Measurements from ENCODE around the gene HERC5.

HERC5 gene

DNA sequence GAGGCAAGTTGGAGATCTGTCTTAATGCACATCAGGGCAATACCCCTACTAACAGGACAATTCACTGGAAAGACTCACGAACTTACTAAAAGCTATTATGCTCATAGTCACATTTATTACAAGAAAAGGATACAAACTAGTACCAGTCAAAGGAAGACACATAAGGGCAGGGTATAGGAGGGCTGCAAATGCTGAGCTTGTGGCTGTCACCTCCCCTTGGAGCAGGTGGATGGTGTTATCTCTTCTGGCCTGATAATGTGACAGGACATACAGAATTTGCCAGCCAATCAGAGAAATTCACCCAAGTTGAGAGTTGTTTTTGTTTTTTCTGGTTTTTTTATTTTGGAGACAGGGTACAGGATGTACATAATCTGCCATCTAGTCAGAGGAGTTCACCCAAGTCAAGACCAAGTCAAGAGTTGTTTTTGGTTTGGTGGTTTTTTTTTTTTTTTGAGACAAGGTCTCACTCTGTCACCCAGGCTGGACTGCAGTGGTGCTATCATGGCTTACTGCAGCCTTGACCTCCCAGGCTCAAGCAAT is 8.8 kb downstream of the HERC5 start:
- H3K27ac ChIP-seq = no peak overlapping the region
- no peaks in the 10 kb centered on the region for H3K27me3 ChIP-seq
- no peaks in the 10 kb centered on the region for H4K20me1 ChIP-seq
- H3K4me3 ChIP-seq = no peak overlapping the region
- H3K4me1 ChIP-seq = no peaks in the 10 kb centered on the region
- H3K4me2 ChIP-seq = no peak overlapping the region
- no peak for TF ChIP-seq Cebpa-rat (IDR thresholded peaks at IDR 0.05)
- H3K36me3 ChIP-seq = peaks cover 21% of the 10 kb centered on the region
- no peak overlapping the region for H3K9ac ChIP-seq
- H3K9me3 ChIP-seq = no peaks in the 10 kb centered on the region

- Histone ChIP-seq H3K9me3 (no peaks in the 10 kb centered on the region), H3K27ac (no peak overlapping the region), H3K4me2 (no peak overlapping the region), H3K4me3 (no peak overlapping the region), H4K20me1 (no peaks in the 10 kb centered on the region), H3K27me3 (no peaks in the 10 kb centered on the region), H3K9ac (no peak overlapping the region), H3K36me3 (peaks cover 21% of the 10 kb centered on the region), H3K4me1 (no peaks in the 10 kb centered on the region)
- no peak for TF ChIP-seq Cebpa-rat (IDR thresholded peaks at IDR 0.05)
These were observed 10.5 kb downstream of the HERC5 start for GRCh38 chr4:88467392-88467791.

DNA sequence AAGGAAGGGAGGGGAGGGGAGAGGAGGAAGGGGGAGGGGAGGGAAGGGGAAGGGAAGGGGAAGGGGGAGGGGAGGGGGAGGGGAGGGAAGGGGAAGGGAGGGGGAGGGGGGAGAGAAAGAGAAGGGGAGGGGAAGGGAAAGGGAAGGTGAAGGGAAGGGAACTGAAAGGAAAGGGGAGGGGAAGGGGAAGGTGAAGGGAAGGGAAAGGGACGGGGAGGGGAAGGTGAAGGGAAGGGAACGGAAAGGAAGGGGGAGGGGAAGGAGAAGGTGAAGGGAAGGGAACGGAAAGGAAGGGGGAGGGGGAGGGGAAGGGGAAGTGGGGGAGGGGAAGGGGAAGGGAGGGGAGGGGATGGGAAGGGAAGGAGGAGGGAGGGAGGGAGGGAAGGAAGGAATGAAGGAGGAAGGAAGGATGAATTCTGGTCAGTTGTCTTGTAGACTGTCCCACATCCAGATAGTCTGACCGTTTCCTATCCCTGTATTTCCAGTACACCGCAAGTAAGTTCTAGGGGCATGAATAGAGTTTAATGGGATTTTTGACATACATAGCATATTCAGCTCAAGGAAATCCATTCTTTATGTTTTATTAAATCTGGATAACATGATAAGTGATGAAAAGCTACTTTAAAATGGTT is 20.4 kb downstream of the HERC5 start:
- no peak overlapping the region for H3K27ac ChIP-seq
- H3K4me1 ChIP-seq = no peaks in the 10 kb centered on the region
- no peak overlapping the region for H3K4me3 ChIP-seq
- H3K27me3 ChIP-seq = no peaks in the 10 kb centered on the region
- no peaks in the 10 kb centered on the region for H4K20me1 ChIP-seq
- no peak overlapping the region for H3K9ac ChIP-seq
- 0 out of 2 replicates have a peak, but pooled peaks cover 10% of the 10 kb centered on the region for H3K36me3 ChIP-seq
- no peak for TF ChIP-seq Cebpa-rat (IDR thresholded peaks at IDR 0.05)
- no peak overlapping the region for H3K4me2 ChIP-seq
- no peaks in the 10 kb centered on the region for H3K9me3 ChIP-seq

DNA sequence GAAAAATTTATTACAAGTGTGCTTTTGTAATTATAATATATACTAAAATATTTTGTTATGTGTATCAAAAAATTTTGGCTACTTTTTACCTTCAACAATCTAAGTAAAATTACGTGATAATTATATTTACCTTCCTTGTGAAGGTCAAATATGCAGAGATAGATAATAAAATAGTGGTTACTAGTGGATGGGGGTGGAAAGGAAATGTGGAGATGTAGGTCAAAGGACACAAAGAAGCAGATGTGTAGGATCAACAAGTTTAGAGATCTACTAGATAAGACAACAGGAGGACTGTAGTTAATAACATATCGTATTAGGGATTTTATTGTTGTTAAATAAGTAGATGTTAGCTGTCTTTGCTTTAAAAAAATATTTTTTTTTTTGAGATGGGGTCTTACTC is 21.3 kb downstream of the HERC5 start:
- H3K27me3 ChIP-seq = no peaks in the 10 kb centered on the region
- no peak overlapping the region for H3K27ac ChIP-seq
- H3K9ac ChIP-seq = no peak overlapping the region
- no peak overlapping the region for H3K4me3 ChIP-seq
- no peaks in the 10 kb centered on the region for H3K9me3 ChIP-seq
- no peak overlapping the region for H3K4me2 ChIP-seq
- 0 out of 2 replicates have a peak, but pooled peaks cover 9% of the 10 kb centered on the region for H3K36me3 ChIP-seq
- H4K20me1 ChIP-seq = no peaks in the 10 kb centered on the region
- no peaks in the 10 kb centered on the region for H3K4me1 ChIP-seq
- no peak for TF ChIP-seq Cebpa-rat (IDR thresholded peaks at IDR 0.05)

- no peaks in the 10 kb centered on the region for H4K20me1 ChIP-seq
- H3K27me3 ChIP-seq = no peaks in the 10 kb centered on the region
- H3K4me2 ChIP-seq = no peak overlapping the region
- no peak overlapping the region for H3K4me3 ChIP-seq
- 0 out of 2 replicates have a peak, but pooled peaks cover 3% of the 10 kb centered on the region for H3K36me3 ChIP-seq
- no peak overlapping the region for H3K9ac ChIP-seq
- H3K4me1 ChIP-seq = no peaks in the 10 kb centered on the region
- no peak for TF ChIP-seq Cebpa-rat (IDR thresholded peaks at IDR 0.05)
- no peaks in the 10 kb centered on the region for H3K9me3 ChIP-seq
- H3K27ac ChIP-seq = no peak overlapping the region
These were observed 24.6 kb downstream of the HERC5 start for GRCh38 chr4:88481537-88481936.

DNA sequence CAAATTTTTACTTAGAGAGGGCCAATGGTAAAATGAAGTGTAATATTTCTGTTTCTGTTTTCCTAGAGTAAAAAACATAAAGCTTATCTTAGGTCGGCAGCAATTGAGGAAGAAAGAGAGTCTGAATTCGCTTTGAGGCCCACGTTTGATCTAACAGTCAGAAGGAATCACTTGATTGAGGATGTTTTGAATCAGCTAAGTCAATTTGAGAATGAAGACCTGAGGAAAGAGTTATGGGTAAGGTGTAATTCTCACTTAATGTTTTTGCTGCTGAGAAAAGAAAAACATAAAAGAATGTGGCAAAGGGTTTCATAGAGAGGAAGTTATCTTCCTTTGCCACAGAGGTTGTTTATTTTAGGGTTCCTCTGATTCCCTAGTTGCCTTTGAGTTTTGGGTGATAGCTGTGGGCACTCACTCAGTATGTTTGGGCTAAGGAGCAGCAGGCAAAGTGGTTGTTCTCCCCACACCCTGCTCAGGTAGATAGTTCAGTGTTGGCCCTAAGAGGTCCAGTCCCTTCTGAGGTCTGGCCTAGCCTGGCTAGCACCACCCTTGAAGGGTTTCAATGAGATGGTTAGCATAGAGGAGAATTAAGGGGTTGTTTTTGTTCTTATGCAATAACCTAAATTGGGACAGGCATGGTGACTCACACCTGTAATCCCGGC is 32.3 kb downstream of the HERC5 start:
- TF ChIP-seq Cebpa-rat (IDR thresholded peaks at IDR 0.05) = no peak

DNA sequence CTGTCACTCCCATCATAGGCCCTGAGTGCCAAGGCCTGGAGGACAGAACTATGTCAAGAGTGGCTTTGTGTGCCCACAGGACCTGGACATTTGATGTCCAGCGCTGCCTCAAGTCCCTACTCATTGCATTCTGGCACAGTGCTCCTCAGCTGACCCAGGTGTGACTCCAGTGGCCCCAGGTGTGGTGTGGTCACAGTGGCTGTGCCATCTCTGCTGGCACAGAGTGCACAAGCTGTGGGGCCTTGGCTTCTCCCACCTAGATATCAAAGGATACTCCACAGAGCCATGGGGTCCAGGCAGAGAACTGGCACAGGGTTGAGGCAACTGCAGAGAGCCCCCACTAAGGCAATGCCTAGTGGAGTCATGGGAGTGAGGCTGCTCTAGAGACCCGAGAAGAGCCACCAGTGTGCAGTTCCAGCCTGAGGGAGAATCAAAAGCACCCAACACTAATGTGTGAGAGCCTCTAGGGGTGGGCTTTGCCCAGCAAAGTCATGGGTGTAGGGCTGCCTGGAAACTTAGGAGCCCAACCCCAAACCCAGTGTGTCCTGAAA is 41.0 kb downstream of the HERC5 start:
- no peak overlapping the region for H3K27ac ChIP-seq
- H3K9ac ChIP-seq = no peak overlapping the region
- no peaks in the 10 kb centered on the region for H4K20me1 ChIP-seq
- no peak overlapping the region for H3K4me2 ChIP-seq
- no peaks in the 10 kb centered on the region for H3K9me3 ChIP-seq
- H3K27me3 ChIP-seq = no peaks in the 10 kb centered on the region
- H3K4me1 ChIP-seq = no peaks in the 10 kb centered on the region
- H3K4me3 ChIP-seq = no peak overlapping the region
- no peak for TF ChIP-seq Cebpa-rat (IDR thresholded peaks at IDR 0.05)
- no peaks in the 10 kb centered on the region for H3K36me3 ChIP-seq

More for the DNA sequence above, 32.3 kb downstream of the HERC5 start:
- Histone ChIP-seq H3K36me3 (peaks cover 4% of the 10 kb centered on the region; the same call in 1 of the 2 replicates), H3K27ac (no peak overlapping the region), H3K9me3 (no peaks in the 10 kb centered on the region), H3K4me1 (no peaks in the 10 kb centered on the region), H4K20me1 (no peaks in the 10 kb centered on the region), H3K9ac (no peak overlapping the region), H3K4me3 (no peak overlapping the region), H3K4me2 (no peak overlapping the region), H3K27me3 (no peaks in the 10 kb centered on the region)

DNA sequence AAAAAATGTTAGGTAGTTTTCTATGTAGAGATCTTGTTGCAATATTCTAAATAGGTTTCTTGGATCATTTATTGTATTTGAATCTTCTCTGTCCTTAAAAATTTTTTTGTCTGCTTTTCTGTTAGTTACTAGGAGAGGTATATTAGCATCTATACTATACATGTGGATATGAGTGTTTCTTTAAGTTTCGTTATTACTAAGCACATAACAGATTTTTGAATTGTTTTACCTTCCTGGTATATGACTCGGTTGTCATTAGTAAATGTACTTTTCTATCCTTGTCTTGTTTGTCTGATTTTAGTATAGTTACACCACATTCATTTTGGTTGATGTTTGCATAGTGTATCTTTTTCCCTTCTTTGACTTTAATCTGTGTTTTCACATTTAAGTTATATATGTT is 46.4 kb downstream of the HERC5 start:
- H3K36me3 ChIP-seq = 0 out of 2 replicates have a peak, but pooled peaks cover 3% of the 10 kb centered on the region
- H3K9ac ChIP-seq = no peak overlapping the region
- H4K20me1 ChIP-seq = no peaks in the 10 kb centered on the region
- no peak overlapping the region for H3K4me3 ChIP-seq
- H3K4me1 ChIP-seq = no peaks in the 10 kb centered on the region
- no peaks in the 10 kb centered on the region for H3K27me3 ChIP-seq
- H3K27ac ChIP-seq = no peak overlapping the region
- TF ChIP-seq Cebpa-rat (IDR thresholded peaks at IDR 0.05) = no peak
- no peak overlapping the region for H3K4me2 ChIP-seq
- H3K9me3 ChIP-seq = no peaks in the 10 kb centered on the region

GRCh38 chr4:88511236-88511635 is 54.3 kb downstream of the HERC5 start:
- Histone ChIP-seq H3K9ac (no peak overlapping the region), H3K27me3 (no peaks in the 10 kb centered on the region), H3K27ac (no peak overlapping the region), H3K4me3 (no peak overlapping the region), H3K9me3 (no peaks in the 10 kb centered on the region), H3K36me3 (no peaks in the 10 kb centered on the region), H3K4me2 (no peak overlapping the region), H3K4me1 (no peaks in the 10 kb centered on the region), H4K20me1 (no peaks in the 10 kb centered on the region)
- no peak for TF ChIP-seq Cebpa-rat (IDR thresholded peaks at IDR 0.05)
